ENCODE data around the gene SETDB1. TPM values are rescaled to one million over a fixed set of nuclear protein-coding genes. Genes with fewer than 3 reads are reported as not detected.

SETDB1 gene
- total and polyA plus RNA-seq, 2 of the 13 experiments (the other 11 are each of a cell fraction or from before 2014, with no cell fraction given) = 33.1 to 34.6 TPM

GRCh38 chr1:150981177-150981804, 55.1 kb downstream of the SETDB1 start (continued):
- no peak for TF ChIP-seq ATM (IDR thresholded peaks at IDR 0.05; ENCODE audit: borderline replicate concordance)
- TF ChIP-seq NFIB (CRISPR knock-in tag; IDR thresholded peaks at IDR 0.05; ENCODE audit: borderline replicate concordance) = no peak
- peak; percentile 68 for TF ChIP-seq SAP130 (CRISPR knock-in tag; IDR thresholded peaks at IDR 0.05; ENCODE audit: low read depth)
- no peak for TF ChIP-seq TSC22D2 (CRISPR knock-in tag; IDR thresholded peaks at IDR 0.05; ENCODE audit: borderline replicate concordance)
- TF ChIP-seq ZBTB20 (CRISPR knock-in tag; IDR thresholded peaks at IDR 0.05; ENCODE audit: borderline replicate concordance, low read depth) = no peak
- TF ChIP-seq POLR2G (IDR thresholded peaks at IDR 0.05; ENCODE audit: low read depth, low read length) = peak; percentile 81
- no peak for TF ChIP-seq ZNF317 (CRISPR knock-in tag; IDR thresholded peaks at IDR 0.05)
- TF ChIP-seq ZNF235 (CRISPR knock-in tag; IDR thresholded peaks at IDR 0.05; ENCODE audit: borderline replicate concordance) = no peak
- no peak for TF ChIP-seq ZNF562 (CRISPR knock-in tag; IDR thresholded peaks at IDR 0.05; ENCODE audit: borderline replicate concordance)
- no peak for TF ChIP-seq MBD4 (IDR thresholded peaks at IDR 0.05; ENCODE audit: borderline replicate concordance, low read length)
- TF ChIP-seq KAT2B (IDR thresholded peaks at IDR 0.05; ENCODE audit: borderline replicate concordance, low read depth, low read length) = no peak
- TF ChIP-seq TMF1 (CRISPR knock-in tag; IDR thresholded peaks at IDR 0.05; ENCODE audit: low read depth) = no peak
- no peak for TF ChIP-seq ZFP37 (CRISPR knock-in tag; IDR thresholded peaks at IDR 0.05; ENCODE audit: borderline replicate concordance)
- no peak for TF ChIP-seq ZNF382 (CRISPR knock-in tag; IDR thresholded peaks at IDR 0.05; ENCODE audit: borderline replicate concordance)
- TF ChIP-seq RBM39 (IDR thresholded peaks at IDR 0.05; ENCODE audit: low read depth, low read length, poor library complexity, severe bottlenecking) = no peak
- TF ChIP-seq PCBP2 (optimal IDR thresholded peaks at IDR 0.05; ENCODE audit: low read depth, low read length, poor library complexity, severe bottlenecking) = no peak
- no peak for TF ChIP-seq ZNF563 (CRISPR knock-in tag; IDR thresholded peaks at IDR 0.05)
- TF ChIP-seq ELF4 (CRISPR knock-in tag; IDR thresholded peaks at IDR 0.05; ENCODE audit: borderline replicate concordance) = no peak
- no peak for TF ChIP-seq ZBTB46 (CRISPR knock-in tag; IDR thresholded peaks at IDR 0.05; ENCODE audit: borderline replicate concordance)
- no peak for TF ChIP-seq ZNF674 (CRISPR knock-in tag; IDR thresholded peaks at IDR 0.05; ENCODE audit: low read depth)
- no peak for TF ChIP-seq IKZF1 (IDR thresholded peaks at IDR 0.05)
- TF ChIP-seq ZNF260 (CRISPR knock-in tag; IDR thresholded peaks at IDR 0.05; ENCODE audit: borderline replicate concordance, low read depth) = no peak
- TF ChIP-seq MAFF (IDR thresholded peaks at IDR 0.05; ENCODE audit: low read depth, low read length) = no peak
- TF ChIP-seq GRHL1 (CRISPR knock-in tag; conservative IDR thresholded peaks at IDR 0.05) = no peak
- no peak for TF ChIP-seq DDIT3 (CRISPR knock-in tag; IDR thresholded peaks at IDR 0.05)
- TF ChIP-seq ZNF614 (CRISPR knock-in tag; IDR thresholded peaks at IDR 0.05; ENCODE audit: borderline replicate concordance) = peak; percentile 24; the same call in 1 of the 2 replicates
